Fibroblast of the conjunctiva (primary cell): ENCODE results near the gene NAV2.

ENCODE experiments used
- DNase-seq: peaks from one replicate; pipeline ENCODE4 v3.0.0-alpha.2; 2010; ENCODE audit warnings: low read depth

The NAV2 gene

GRCh38 chr11:19775622-19776021 lies 63.0 kb downstream of the NAV2 start:
- DNase-seq = no peak

- DNase-seq = no peak
Observed at GRCh38 chr11:19777039-19777376, 64.4 kb downstream of the NAV2 start.

- peak; percentile 21 for DNase-seq
Observed at GRCh38 chr11:19777377-19778102, 64.9 kb downstream of the NAV2 start.

- DNase-seq = no peak
Observed at GRCh38 chr11:19779740-19780139, 67.1 kb downstream of the NAV2 start.

- DNase-seq = no peak
Observed at GRCh38 chr11:19781351-19781750, 68.7 kb downstream of the NAV2 start.

- DNase-seq = no peak
Observed at GRCh38 chr11:19785265-19785664, 72.6 kb downstream of the NAV2 start.

GRCh38 chr11:19786644-19787043 lies 74.0 kb downstream of the NAV2 start:
- no peak for DNase-seq

GRCh38 chr11:19788435-19788834 lies 75.8 kb downstream of the NAV2 start:
- DNase-seq = no peak

- DNase-seq = no peak
Observed at GRCh38 chr11:19789245-19789644, 76.6 kb downstream of the NAV2 start.

- no peak for DNase-seq
Observed at GRCh38 chr11:19789835-19790710, 77.4 kb downstream of the NAV2 start.

- DNase-seq = no peak
Observed at GRCh38 chr11:19790831-19791552, 78.4 kb downstream of the NAV2 start.

- no peak for DNase-seq
Observed at GRCh38 chr11:19792510-19792909, 79.9 kb downstream of the NAV2 start.

- DNase-seq = no peak
Observed at GRCh38 chr11:19793326-19793725, 80.7 kb downstream of the NAV2 start.

- no peak for DNase-seq
Observed at GRCh38 chr11:19794161-19794560, 81.5 kb downstream of the NAV2 start.

GRCh38 chr11:19795082-19795481 lies 82.4 kb downstream of the NAV2 start:
- DNase-seq = no peak

GRCh38 chr11:19800162-19800561 lies 87.5 kb downstream of the NAV2 start:
- DNase-seq = no peak

GRCh38 chr11:19800714-19801519 lies 88.3 kb downstream of the NAV2 start:
- DNase-seq = no peak

- DNase-seq = no peak
Observed at GRCh38 chr11:19802773-19803293, 90.2 kb downstream of the NAV2 start.

GRCh38 chr11:19803506-19803998 lies 90.9 kb downstream of the NAV2 start:
- DNase-seq = no peak

- DNase-seq = no peak
Observed at GRCh38 chr11:19805376-19805775, 92.7 kb downstream of the NAV2 start.

- DNase-seq = no peak
Observed at GRCh38 chr11:19805827-19806226, 93.2 kb downstream of the NAV2 start.

GRCh38 chr11:19806251-19806650 lies 93.6 kb downstream of the NAV2 start:
- no peak for DNase-seq
